LoVo (cell line): ENCODE data around the gene TMEM14B.
"Not testable (repeated sequence)": the region's sequence is repeated elsewhere in the genome, so short reads cannot be mapped to it uniquely, and the experiment has no call there.

Experiments
- DNase-seq: peaks from one replicate; pipeline ENCODE4 v3.0.0-alpha.2; 2016; ENCODE audit warnings: low spot score

TMEM14B gene

DNA sequence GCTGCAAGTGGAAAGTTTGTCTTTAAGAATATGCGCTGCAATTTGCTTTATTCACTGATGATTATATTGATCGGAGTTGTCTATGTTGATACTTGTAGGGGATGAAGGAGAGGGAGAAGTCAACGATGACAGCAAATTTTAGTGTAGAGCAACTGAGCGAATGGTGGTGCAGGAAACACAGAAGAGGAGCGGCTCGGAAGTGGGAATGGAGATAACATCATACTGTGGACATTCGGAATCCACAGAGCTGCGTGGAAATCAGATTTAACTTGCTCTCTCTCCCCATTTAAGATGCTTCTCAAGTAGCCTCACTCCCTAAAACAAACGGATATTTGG lies 722 bp upstream of the TMEM14B start:
- DNase-seq: no peak

DNA sequence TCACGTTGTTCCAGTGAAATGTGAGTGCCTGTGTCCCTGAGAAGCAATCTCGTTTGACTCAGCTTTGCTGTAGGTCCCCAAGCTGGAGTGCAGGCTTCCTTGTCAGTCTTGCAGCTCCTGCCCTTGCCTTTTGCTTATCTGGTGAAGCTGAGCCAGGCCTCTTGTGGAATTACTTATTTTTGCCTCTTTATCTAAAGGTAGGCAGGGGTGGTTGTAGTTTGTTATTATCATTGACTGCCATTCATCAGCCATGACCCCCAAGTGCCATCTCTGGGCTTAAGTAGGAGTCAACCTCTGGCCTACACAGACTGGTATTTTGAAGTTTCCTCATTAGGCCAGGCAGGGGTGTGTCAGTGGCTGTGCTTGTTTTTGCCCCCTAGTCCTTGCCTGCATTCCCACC lies 2.1 kb downstream of the TMEM14B start:
- no peak for DNase-seq

DNA sequence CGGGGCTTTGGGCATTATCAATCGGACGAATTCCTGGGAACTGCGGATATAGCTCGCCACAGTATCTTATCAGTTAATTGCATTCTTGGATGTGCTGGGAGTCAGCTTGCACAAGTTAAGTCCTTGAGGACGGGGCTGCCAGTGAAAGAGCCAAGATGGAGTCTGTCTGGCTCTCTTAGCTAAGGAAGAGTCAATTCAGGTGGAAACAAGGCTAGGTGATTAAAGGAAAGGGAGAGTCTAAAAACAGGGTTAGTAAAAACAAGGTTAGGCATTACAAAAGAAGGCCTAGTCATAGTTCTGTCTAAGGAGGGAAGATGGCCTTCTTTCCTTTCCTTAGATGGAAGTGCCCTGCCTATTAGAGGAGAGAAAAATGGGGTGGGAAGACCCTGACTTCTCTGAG lies 3.0 kb downstream of the TMEM14B start:
- DNase-seq: not testable (repeated sequence)

DNA sequence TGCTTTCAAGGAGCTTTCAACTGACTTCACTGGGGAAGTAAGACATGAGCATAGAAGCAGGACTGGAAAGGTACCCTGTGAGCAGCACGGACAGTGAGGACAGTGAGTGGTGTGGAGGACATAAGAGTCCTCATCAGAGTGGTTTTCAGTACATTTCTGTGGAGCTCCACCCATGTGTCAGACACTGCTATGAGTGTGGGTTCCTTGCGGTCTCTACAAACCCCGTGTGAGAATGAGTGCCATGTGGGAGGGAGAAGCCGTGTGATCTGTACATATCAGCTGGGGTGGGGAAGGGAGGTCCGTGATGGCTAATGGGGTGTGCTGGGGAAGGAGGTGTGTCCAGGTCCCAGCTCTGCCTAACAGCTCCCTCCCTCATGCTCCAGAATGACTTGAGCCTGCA lies 4.2 kb downstream of the TMEM14B start:
- DNase-seq: not testable (repeated sequence)

DNA sequence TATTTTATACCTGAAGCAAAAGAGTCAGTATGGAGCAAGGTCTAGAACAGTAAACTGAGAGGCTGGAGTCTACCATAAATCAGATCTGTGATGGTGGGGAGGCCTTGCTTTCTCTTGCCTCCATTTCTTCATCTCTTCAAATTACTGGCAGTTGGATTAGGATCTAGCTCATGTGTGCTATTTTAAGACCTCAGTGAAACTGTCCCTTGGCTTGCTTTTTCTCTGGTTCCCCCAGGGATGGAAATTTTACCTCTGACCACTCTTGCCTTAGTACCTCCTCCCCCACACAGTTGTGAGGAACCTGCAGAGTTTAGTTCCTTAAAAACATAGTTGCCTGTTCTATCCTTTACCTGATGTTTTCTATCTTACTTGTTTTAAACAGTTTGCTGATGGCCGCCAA lies 8.5 kb downstream of the TMEM14B start:
- no peak for DNase-seq

DNA sequence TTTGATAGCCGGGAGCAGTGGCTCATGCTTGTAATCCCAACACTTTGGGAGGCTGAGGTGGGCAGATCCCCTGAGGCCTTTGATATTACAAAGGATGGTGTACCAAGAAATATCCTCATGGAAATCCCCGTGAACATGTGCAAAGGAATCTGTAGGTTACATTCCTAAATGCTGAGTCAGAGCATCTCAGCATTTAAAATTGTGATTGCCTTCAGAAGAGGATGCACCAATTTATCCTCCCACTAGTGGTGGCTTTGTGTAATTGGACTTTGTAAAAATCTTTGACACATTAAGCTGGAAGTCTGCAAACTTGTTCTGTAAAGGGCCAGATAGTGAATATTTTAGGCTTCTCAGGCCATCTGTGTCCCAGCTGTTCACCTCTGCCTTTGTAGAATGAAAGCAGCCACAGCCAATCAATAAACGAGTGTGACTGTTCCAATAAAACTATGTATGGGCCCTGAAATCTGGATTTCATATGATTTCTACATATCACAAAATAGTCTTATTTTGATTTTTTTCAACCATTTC lies 11.8 kb downstream of the TMEM14B start:
- peak; percentile 80 for DNase-seq

DNA sequence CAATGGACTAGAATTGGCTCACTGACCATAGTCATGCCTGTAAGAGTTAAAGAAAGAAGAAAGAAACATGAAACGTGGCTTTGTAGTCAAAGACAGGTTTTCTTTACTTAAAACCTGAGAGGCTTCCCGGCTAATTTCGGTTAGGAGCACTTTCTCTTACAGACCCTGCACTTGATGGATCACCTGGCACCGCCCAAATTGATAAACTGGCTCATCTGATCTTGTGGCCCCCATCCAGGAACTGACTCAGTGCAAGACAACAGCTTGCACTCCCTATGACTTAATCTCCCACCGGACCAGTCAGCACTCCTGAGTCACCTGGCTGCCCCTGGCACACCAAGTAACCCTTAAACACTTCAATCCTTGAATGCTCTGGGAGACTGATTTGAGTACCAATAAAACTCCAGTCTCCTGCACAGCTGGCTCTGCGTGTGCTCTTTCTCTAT lies 12.3 kb downstream of the TMEM14B start:
- peak; percentile 28 for DNase-seq

- no peak for DNase-seq
Measured at GRCh38 chr6:10763006-10763405, 15.4 kb downstream of the TMEM14B start.

DNA sequence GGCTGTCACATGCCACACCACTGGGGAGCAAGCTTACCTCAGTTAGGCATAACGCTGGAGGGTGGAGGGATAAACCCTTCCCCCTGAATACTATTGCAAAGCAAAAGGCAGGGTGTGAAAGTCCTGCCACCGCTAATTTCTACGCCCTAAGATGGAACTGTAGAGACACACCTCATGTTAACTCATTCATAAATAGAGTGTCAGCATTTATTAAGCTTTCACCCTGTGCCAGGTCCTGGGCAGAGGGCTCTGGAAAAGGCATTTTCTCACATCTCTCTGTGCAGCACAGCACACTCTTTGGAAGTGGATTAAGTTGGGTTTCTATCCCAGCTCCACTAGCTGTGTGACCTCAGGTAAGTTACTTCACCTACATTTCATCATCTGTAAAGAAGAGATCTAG lies 21.8 kb downstream of the TMEM14B start:
- no peak for DNase-seq

DNA sequence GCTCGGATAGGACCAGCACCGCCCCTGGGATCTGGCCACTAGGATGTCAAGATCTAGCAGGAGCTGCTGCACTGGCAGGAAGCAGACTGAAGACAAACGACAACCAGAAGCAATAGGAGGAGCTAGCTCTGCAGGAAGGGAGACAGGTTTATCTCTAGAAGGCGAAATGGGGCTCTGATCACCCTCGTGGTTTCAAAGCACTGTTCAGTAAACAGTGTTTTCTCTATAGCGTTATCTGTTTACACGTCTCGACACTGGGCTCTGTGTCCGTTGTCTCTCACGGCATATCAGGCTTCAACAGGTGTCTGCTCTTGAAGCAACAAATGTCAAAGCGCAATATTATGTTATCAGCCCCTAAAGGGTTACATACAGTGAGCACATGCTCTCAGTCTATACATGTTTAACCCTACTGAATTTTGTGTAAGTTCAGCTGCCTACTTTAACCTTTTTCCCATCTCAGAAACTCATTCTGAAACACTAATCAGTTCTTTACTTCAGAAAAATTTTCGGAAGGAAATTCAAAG lies 23.8 kb downstream of the TMEM14B start:
- no peak for DNase-seq

GRCh38 chr6:10778230-10778629 lies 30.6 kb downstream of the TMEM14B start:
- no peak for DNase-seq

DNA sequence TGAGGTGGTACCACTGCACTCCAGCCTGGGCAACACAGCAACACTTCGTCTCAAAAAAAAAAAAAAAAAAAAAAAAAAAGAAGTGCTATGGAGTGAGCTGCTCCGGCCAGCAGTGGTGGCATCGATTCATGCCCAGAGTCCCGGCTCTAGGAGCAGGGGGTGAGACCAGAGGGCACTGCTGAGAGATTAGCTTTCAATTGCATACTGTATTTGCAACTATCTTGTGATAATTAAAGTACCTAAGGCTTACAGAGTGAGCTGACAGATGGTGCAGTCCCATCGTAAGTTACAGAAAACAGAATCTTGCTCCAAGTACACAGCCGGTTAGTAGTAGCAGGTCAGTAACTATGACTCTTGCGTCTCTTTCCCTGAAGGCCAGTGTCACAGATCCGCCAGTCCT lies 31.5 kb downstream of the TMEM14B start:
- no peak for DNase-seq

DNA sequence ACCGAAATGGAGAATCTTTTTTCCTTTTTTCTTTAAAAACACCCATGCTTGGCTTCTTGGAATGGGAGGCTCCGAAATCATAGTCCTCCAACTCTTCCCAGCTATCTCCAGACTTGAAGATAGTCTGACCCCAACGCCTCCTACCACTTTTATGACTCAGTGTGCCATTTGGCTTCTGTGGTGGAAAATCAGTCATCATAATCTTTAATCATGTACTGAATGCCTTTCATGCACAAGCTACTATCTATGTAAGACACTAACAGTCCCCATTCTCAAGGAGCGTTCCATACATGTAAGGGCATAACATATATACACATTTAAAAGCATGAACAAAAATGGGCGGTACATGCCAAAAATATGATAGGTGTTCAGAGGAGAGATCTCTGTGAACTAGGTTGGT lies 44.1 kb downstream of the TMEM14B start:
- no peak for DNase-seq

DNA sequence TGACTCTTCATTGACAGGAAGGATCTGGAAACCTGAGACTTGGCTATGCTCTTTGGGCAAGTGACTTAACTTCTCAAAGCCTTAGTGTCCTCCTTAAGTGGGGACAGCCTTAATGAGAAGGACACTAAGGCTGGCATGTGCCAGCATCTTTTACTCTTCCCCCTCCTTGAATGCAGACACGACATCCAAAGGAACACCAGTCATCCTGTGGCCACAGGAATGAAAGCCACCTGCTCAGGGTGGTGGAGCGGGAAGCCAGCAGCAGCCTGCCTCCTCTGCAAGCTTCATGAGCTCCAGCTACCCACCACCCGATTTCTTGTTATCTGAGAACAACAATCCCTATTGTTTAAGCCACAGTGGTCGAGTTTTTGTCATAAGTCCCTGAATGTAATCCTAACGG lies 44.5 kb downstream of the TMEM14B start:
- DNase-seq: no peak

- DNase-seq: no peak
Measured at GRCh38 chr6:10793035-10793434, 45.4 kb downstream of the TMEM14B start.

GRCh38 chr6:10793695-10794094 lies 46.1 kb downstream of the TMEM14B start:
- DNase-seq: no peak

DNA sequence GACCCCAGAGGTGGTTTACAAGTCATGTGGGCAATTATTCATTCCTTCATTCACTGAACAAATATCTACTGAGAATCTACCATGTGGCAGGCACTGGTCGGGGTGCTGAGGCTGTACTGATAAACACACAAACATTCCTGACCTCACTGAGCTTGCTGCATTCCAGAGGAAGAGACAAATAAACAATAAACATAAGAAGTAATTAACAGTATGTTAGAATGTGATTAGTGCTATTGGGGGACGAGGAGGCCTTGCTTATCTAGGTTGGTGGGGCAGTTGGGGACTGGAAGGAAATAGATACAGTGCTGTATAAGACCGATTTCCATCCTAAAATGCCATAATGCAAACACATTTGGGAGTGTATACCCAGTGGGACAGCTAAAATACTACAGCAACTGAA lies 46.6 kb downstream of the TMEM14B start:
- DNase-seq: no peak

- peak; percentile 32 for DNase-seq
Measured at GRCh38 chr6:10800810-10801209, 53.2 kb downstream of the TMEM14B start.

DNA sequence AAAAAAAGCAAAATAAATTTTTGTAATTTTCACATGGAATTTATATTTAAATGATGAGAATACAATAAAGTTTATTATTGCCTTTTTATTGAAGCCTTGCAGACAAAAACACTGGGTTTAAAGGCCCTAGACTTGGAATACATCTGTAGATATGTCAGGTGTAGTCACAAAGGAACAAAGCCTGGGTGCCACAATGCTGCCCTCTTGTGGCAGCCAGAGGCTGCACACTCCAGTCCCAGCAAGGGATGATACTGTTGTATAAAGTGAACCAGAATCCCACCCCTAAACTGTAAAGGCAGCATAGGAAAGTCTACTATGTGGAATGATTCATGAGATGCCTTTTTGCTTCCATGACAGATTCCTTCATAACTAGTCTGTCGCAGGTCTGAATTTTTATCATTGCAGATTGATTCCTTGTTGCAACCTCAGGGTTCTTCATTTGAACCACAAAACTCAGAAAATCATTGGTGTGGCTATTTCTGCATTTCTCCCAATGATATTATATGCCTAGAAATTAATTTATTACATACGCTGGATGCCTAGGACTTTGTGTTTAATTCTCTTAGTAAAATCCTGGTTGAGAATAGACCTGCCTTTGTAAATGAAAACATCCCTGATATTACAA lies 53.7 kb downstream of the TMEM14B start:
- peak; percentile 61 for DNase-seq
